SK-N-SH treated with all-trans-retinoic acid at 6 μM for 48 hours (cell line): ENCODE results near the gene SCFD2.

Experiments
- ARNTL ChIP-seq: fragments of 450-650 bp; formaldehyde crosslinking; IDR thresholded peaks from 2 replicates; pipeline ENCODE4 v1.5.0; 2020; ENCODE audit warnings: low read depth, mild to moderate bottlenecking, moderate library complexity, borderline replicate concordance
- CREB5 ChIP-seq: fragments of 250-450 bp; sonication (Bioruptor Pico); IDR thresholded peaks from 2 replicates; pipeline ENCODE4 v1.5.1; 2020; ENCODE audit warnings: low read depth, mild to moderate bottlenecking, moderate library complexity
- CSRNP3 ChIP-seq: fragments of 250-450 bp; sonication (Bioruptor Pico); IDR thresholded peaks from 2 replicates; pipeline ENCODE4 v1.5.1; 2021; ENCODE audit warnings: mild to moderate bottlenecking, moderate library complexity
- GLIS3 ChIP-seq: fragments of 250-450 bp; sonication (Bioruptor Pico); IDR thresholded peaks from 2 replicates; pipeline ENCODE4 v1.5.0; 2020; ENCODE audit warnings: mild to moderate bottlenecking, moderate library complexity
- SNAI2 ChIP-seq: fragments of 250-450 bp; sonication (Bioruptor Pico); IDR thresholded peaks from 2 replicates; pipeline ENCODE4 v1.5.0; 2020; ENCODE audit warnings: mild to moderate bottlenecking, moderate library complexity

GRCh38 chr4:52833941-52834525 lies 531.8 kb downstream of the SCFD2 start:
- TF ChIP-seq SNAI2 (CRISPR knock-in tag) (no peak), CSRNP3 (CRISPR knock-in tag) (no peak), ARNTL (CRISPR knock-in tag) (no peak), GLIS3 (CRISPR knock-in tag) (no peak), CREB5 (CRISPR knock-in tag) (no peak)
